Gastrocnemius medialis (tissue), 4 donors: ENCODE results near the gene C17orf67. TPM values are rescaled to one million over a fixed set of nuclear protein-coding genes. Genes with fewer than 3 reads are reported as not detected.

Source experiments
- ATAC-seq, 2 donors: fragments of 150-250 bp; one replicate each; pipeline ENCODE4 v1.9.1; 2016
- DNase-seq, 2 donors: peaks; one replicate each; pipeline ENCODE4 v3.0.0-alpha.2; 2019
- H3K27ac ChIP-seq, 4 donors: fragments of 200-600 bp; sonication (generic); 1 replicate in 1 of 4; 2 replicates in 3 of 4; pipeline ENCODE4 v1.5.1; 2016 to 2018; ENCODE audit warnings: mild to moderate bottlenecking in 2 of 4, moderate library complexity in 1 of 4
- H3K27me3 ChIP-seq, 3 donors: fragments of 200-600 bp; sonication (generic) in 2 of 3; 1 replicate in 1 of 3; 2 replicates in 2 of 3; pipeline versions ENCODE4 v1.5.1 to v1.6.0; 2016 to 2019; ENCODE audit warnings: mild to moderate bottlenecking in 1 of 3, moderate library complexity in 1 of 3
- H3K36me3 ChIP-seq, 2 donors: fragments of 200-600 bp; sonication (generic) in 1 of 2; one replicate each; pipeline ENCODE4 v1.5.1; 2017 to 2018
- H3K4me1 ChIP-seq, 2 donors: fragments of 200-600 bp; sonication (generic) in 1 of 2; one replicate each; pipeline ENCODE4 v1.5.1; 2016 to 2017; ENCODE audit warnings: mild to moderate bottlenecking in 2 of 2
- H3K4me3 ChIP-seq, 4 donors: fragments of 200-600 bp; sonication (generic) in 3 of 4; 1 replicate in 1 of 4; 2 replicates in 3 of 4; pipeline ENCODE4 v1.5.1; 2016 to 2019; ENCODE audit warnings: mild to moderate bottlenecking in 2 of 4
- H3K9me3 ChIP-seq, 3 donors: fragments of 200-600 bp; sonication (generic) in 2 of 3; 1 replicate in 1 of 3; 2 replicates in 2 of 3; pipeline ENCODE4 v1.5.1; 2016 to 2019
- POLR2A ChIP-seq, 2 donors: fragments of 450-650 bp; IDR thresholded peaks; one replicate each; pipeline ENCODE4 v1.6.1; 2017; ENCODE audit warnings: antibody characterized with exemption in 2 of 2, mild to moderate bottlenecking in 2 of 2, moderate library complexity in 2 of 2
- in situ Hi-C, 4 donors: fragments of 200-750 bp; cut with MboI; loops; one replicate each; pipeline versions ENCODE4 v1.15.0 to v1.8.0; 2017; ENCODE audit warnings: low sequenced_read_pairs in 4 of 4
- intact Hi-C: fragments of 100-400 bp; cut with DNase I; formaldehyde crosslinking; loops from one replicate; pipeline ENCODE4 v1.15.1; 2023; ENCODE audit warnings: low total_unique reads
- total RNA-seq, 4 donors: library from RNA; depleted of rRNA; stranded (reverse); fragments of >200 nt; gene quantifications; one replicate each; pipeline versions ENCODE4 v1.1.0 to v1.2.3, GENCODE V29; 2016
- TF ChIP-seq, protein P1 (sequence below), 5 experiments: fragments of 450-650 bp in 3 of 5; fragments of 200-600 bp in 2 of 5; sonication (generic) in 2 of 5; IDR thresholded peaks in 4 of 5; conservative IDR thresholded peaks in 1 of 5; 1 replicate in 4 of 5; 2 replicates in 1 of 5; pipeline ENCODE4 v1.5.1; 2016 to 2019; ENCODE audit warnings: antibody characterized with exemption in 5 of 5, mild to moderate bottlenecking in 3 of 5, moderate library complexity in 3 of 5

The C17orf67 gene, protein sequence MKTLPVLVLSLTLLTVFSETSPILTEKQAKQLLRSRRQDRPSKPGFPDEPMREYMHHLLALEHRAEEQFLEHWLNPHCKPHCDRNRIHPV
- under 1 TPM in 1 of 4 donors, not detected in 3; 0.16 TPM for total RNA-seq

- DNase-seq (peak; percentile 93 to 94), ATAC-seq (peak; percentile 93 to 96)
- Histone ChIP-seq H3K4me3 (peak within 1 kb of the TSS; percentile 65 to 73 (median 69)), H3K9me3 (no peaks in the 10 kb centered on the region), H3K27me3 (peaks cover 0 to 5% (median 0%) of the 10 kb centered on the region in 3 donors), H3K27ac (peak within 1 kb of the TSS; percentile 57 to 84 (median 72)), H3K4me1 (peaks cover 10 to 13% of the 10 kb centered on the region in 2 donors), H3K36me3 (no peaks in the 10 kb centered on the region)
- intact Hi-C loops = loop anchor here (5.0 to 10.0 kb wide), 2 partner anchors 123 to 271 kb away; no protein-coding TSS in a partner anchor
- in situ Hi-C loops = no loop called here
- peak; percentile 39 to 63 for TF ChIP-seq POLR2A (IDR thresholded peaks at IDR 0.05)
- TF ChIP-seq, protein P1, sequence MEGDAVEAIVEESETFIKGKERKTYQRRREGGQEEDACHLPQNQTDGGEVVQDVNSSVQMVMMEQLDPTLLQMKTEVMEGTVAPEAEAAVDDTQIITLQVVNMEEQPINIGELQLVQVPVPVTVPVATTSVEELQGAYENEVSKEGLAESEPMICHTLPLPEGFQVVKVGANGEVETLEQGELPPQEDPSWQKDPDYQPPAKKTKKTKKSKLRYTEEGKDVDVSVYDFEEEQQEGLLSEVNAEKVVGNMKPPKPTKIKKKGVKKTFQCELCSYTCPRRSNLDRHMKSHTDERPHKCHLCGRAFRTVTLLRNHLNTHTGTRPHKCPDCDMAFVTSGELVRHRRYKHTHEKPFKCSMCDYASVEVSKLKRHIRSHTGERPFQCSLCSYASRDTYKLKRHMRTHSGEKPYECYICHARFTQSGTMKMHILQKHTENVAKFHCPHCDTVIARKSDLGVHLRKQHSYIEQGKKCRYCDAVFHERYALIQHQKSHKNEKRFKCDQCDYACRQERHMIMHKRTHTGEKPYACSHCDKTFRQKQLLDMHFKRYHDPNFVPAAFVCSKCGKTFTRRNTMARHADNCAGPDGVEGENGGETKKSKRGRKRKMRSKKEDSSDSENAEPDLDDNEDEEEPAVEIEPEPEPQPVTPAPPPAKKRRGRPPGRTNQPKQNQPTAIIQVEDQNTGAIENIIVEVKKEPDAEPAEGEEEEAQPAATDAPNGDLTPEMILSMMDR (IDR thresholded peaks at IDR 0.05 in 4 of 5, conservative IDR thresholded peaks at IDR 0.05 in 1 of 5) = no peak
These were observed at the start of gene C17orf67, which contains the start of gene DGKE for GRCh38 chr17:56833809-56834379. Gene C17orf67, minus strand, starts transcription at chr17:56833920. Its CDS starts 18,110 bp downstream, at chr17:56815810. Gene DGKE, plus strand, starts transcription at chr17:56834151. Its CDS starts 645 bp downstream, at chr17:56834796.

DNA sequence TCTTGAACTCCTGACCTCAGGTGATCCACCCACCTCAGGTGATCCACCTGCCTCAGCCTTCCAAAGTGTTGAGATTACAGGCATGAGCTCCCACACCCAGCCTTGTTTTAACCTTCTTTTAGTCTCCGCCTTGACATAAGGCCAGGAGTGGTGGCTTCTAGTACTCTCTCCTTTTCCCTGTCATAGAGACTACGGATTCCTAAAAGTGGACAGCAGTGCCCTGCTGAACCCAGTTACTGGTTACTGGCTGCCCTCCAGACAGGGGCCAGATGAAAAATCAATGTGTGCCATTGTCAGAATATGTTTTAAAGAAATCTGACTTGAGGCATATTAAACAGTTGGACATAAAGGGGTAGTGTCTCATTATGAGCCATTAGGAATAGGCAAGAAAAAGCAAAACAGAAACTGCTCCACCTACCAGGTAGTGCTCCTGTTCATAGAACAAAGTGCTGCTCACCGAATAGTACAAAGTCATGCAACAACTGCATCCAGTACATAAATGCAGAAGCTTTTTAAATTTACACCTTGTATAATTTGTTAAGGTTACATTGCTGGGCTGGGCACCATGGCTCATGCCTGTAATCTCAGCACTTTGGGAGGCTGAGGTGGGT, 48.1 kb upstream of the C17orf67 start:
- DNase-seq (no peak), ATAC-seq (no peak)
- in situ Hi-C loops = no loop called here
- no peaks in the 10 kb centered on the region for H3K9me3 ChIP-seq
- no peak overlapping the region for H3K27ac ChIP-seq
- no peak overlapping the region for H3K4me3 ChIP-seq
- intact Hi-C loops = no loop called here
- no peaks in the 10 kb centered on the region for H3K36me3 ChIP-seq
- H3K4me1 ChIP-seq = peaks cover 0 to 5% of the 10 kb centered on the region in 2 donors
- no peaks in the 10 kb centered on the region for H3K27me3 ChIP-seq
- no peak for TF ChIP-seq POLR2A (IDR thresholded peaks at IDR 0.05)
- TF ChIP-seq, protein P1 (IDR thresholded peaks at IDR 0.05 in 4 of 5, conservative IDR thresholded peaks at IDR 0.05 in 1 of 5) = no peak

DNA sequence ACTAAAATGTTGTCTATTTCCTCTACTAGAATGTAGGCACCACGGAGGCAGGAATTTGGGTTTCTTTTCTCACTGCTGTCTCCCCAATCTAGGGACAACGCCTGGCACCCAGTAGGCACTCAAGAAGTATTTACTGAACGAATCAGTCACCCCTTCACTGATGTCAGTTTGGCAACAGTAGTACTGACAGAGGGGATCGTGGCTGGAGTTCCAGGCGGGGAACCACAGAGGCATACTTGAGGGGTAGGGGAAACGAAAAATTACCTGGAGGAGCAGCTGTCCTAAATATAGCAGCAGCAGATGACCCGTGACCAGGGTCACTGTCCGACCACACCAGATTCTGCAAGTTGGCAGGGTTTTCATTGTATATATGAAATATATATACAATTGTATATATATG, 46.9 kb upstream of the C17orf67 start:
- peaks cover 0 to 5% of the 10 kb centered on the region in 2 donors for H3K4me1 ChIP-seq
- TF ChIP-seq POLR2A (IDR thresholded peaks at IDR 0.05) = no peak
- TF ChIP-seq, protein P1 (IDR thresholded peaks at IDR 0.05 in 4 of 5, conservative IDR thresholded peaks at IDR 0.05 in 1 of 5) = no peak
- no peak overlapping the region for H3K4me3 ChIP-seq
- intact Hi-C loops = no loop called here
- H3K36me3 ChIP-seq = no peaks in the 10 kb centered on the region
- H3K27ac ChIP-seq = no peak overlapping the region
- no peak for DNase-seq
- in situ Hi-C loops = no loop called here
- no peaks in the 10 kb centered on the region for H3K9me3 ChIP-seq
- H3K27me3 ChIP-seq = no peaks in the 10 kb centered on the region
- ATAC-seq = no peak

DNA sequence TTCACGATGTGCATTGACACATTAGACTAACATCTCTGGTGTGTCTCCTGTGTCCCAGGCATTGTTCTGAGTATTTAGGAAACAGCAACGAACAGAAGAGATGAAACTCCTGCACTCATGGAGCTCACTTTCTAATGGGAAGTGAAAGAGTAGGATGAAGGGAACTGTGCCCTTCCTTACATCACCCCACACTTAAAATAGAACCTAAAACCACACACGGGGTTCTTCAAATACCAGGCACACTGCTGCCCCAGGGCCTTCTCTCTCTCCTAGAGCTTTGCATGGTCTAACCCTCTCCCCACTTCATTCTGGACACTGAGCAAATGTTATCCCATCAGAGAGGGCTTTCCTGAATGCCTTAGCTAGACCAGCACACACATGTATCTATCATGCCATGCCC, 46.4 kb upstream of the C17orf67 start:
- intact Hi-C loops (no loop called here), in situ Hi-C loops (no loop called here)
- Histone ChIP-seq H3K4me3 (no peak overlapping the region), H3K9me3 (no peaks in the 10 kb centered on the region), H3K27ac (no peak overlapping the region), H3K27me3 (no peaks in the 10 kb centered on the region), H3K4me1 (peaks cover 0 to 5% of the 10 kb centered on the region in 2 donors), H3K36me3 (no peaks in the 10 kb centered on the region)
- DNase-seq (no peak), ATAC-seq (no peak)
- TF ChIP-seq, protein P1 (IDR thresholded peaks at IDR 0.05 in 4 of 5, conservative IDR thresholded peaks at IDR 0.05 in 1 of 5) = no peak
- no peak for TF ChIP-seq POLR2A (IDR thresholded peaks at IDR 0.05)
